NCI-H345 treated with DMSO at 0.1 percent for 48 hours (cell line): Measurements from ENCODE around the gene TRPM8.
A peak's percentile ranks its signal among the peaks of the same experiment; 100 is the strongest.
"Not testable (repeated sequence)": the region's sequence is repeated elsewhere in the genome, so short reads cannot be mapped to it uniquely, and the experiment has no call there.

ENCODE experiments used
- DNase-seq: peaks from one replicate; lab custom pipeline; 2025; ENCODE audit not compliant: unreplicated experiment; lab: John Stamatoyannopoulos, UW

Gene TRPM8

GRCh38 chr2:233917116-233917515 is at the start of gene TRPM8:
Gene TRPM8 (plus strand): TSS chr2:233917373. CDS start chr2:233926538, 9,165 bp downstream.
- DNase-seq = no peak

GRCh38 chr2:233867993-233868532 is 49.1 kb upstream of the TRPM8 start, which contains the start of gene MSL3B:
Gene MSL3B (minus strand): TSS chr2:233868386.
- DNase-seq = peak; percentile 66

- DNase-seq = no peak
Observed at GRCh38 chr2:233871432-233871831, 45.7 kb upstream of the TRPM8 start.

- DNase-seq = not testable (repeated sequence)
Observed at GRCh38 chr2:233872125-233872524, 45.0 kb upstream of the TRPM8 start.

GRCh38 chr2:233882353-233882752 is 34.8 kb upstream of the TRPM8 start:
- no peak for DNase-seq

- no peak for DNase-seq
Observed at GRCh38 chr2:233892793-233893192, 24.4 kb upstream of the TRPM8 start.

GRCh38 chr2:233896253-233896652 is 20.9 kb upstream of the TRPM8 start:
- not testable (repeated sequence) for DNase-seq

GRCh38 chr2:233901367-233901766 is 15.8 kb upstream of the TRPM8 start:
- DNase-seq = no peak

- no peak for DNase-seq
Observed at GRCh38 chr2:233901884-233902283, 15.3 kb upstream of the TRPM8 start.

GRCh38 chr2:233905945-233906344 is 11.2 kb upstream of the TRPM8 start:
- DNase-seq = no peak

- DNase-seq = no peak
Observed at GRCh38 chr2:233907627-233908026, 9.5 kb upstream of the TRPM8 start.

- no peak for DNase-seq
Observed at GRCh38 chr2:233912691-233913423, 4.3 kb upstream of the TRPM8 start.

GRCh38 chr2:233915128-233915527 is 2.0 kb upstream of the TRPM8 start:
- DNase-seq = no peak

- DNase-seq = no peak
Observed at GRCh38 chr2:233919319-233919718, 2.1 kb downstream of the TRPM8 start.

- DNase-seq = no peak
Observed at GRCh38 chr2:233919938-233920337, 2.8 kb downstream of the TRPM8 start.

GRCh38 chr2:233922471-233922870 is 5.3 kb downstream of the TRPM8 start:
- no peak for DNase-seq

- DNase-seq = no peak
Observed at GRCh38 chr2:233925402-233925801, 8.2 kb downstream of the TRPM8 start.

- no peak for DNase-seq
Observed at GRCh38 chr2:233926806-233927205, 9.6 kb downstream of the TRPM8 start.

- no peak for DNase-seq
Observed at GRCh38 chr2:233928594-233929351, 11.6 kb downstream of the TRPM8 start.

GRCh38 chr2:233929352-233930022 is 12.3 kb downstream of the TRPM8 start:
- no peak for DNase-seq

- DNase-seq = no peak
Observed at GRCh38 chr2:233934524-233934923, 17.4 kb downstream of the TRPM8 start.
